Epithelial cell of proximal tubule (primary cell): ENCODE measurements around the gene FAM219A. TPM values are rescaled to one million over a fixed set of nuclear protein-coding genes. Genes with fewer than 3 reads are reported as not detected.

Source experiments
- DNase-seq: peaks from one replicate; pipeline ENCODE4 v3.0.0-alpha.2; 2011; ENCODE audit warnings: low read depth
- H3K4me3 ChIP-seq: 2 replicates; pipeline ENCODE4 v1.5.1; 2011; ENCODE audit warnings: low read depth, mild to moderate bottlenecking, low read length
- CTCF ChIP-seq: conservative IDR thresholded peaks from 2 replicates; pipeline ENCODE4 v1.5.1; 2012; ENCODE audit warnings: low read depth, mild to moderate bottlenecking, low read length
- total RNA-seq: library from RNA; depleted of rRNA; stranded (reverse); fragments of >200 nt; gene quantifications from 2 replicates; pipeline ENCODE4 v1.2.3, GENCODE V29; 2015

The FAM219A gene
- total RNA-seq, 1 donor from 2014 or later, result 30.7 TPM

DNA sequence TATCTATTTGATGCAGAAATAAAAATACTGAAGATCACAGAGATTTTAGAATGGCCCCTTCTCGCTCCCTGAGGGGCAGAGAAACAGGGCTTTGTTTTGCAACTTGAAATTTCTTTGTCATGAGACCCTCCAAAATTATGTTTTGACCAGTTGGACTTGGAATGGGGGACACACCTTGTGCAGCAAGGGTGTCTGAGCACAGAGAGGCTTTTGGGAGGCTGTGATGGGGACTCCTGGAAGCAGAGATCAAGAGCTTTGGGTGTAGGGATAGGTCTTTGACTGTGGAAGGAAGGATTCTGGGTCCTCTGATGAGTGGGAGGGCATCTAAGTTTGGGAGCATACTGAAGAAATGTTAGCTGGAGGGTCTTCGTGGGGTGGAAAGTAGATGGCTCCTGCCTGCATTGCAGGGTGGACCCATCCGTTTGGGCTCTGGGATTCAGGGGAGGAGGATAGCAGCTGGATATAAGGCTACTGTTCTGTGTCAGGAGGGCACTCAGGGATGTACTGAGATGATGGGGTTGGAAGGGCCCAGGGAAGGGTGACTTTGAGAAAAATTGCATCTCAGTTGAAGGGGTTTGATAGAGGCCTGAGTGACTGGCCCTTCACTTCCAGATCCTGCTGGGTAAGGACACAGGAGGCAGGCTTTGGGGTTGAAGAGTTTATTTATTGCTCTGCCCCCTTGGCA is 79.9 kb downstream of the FAM219A start:
- no peak overlapping the region for H3K4me3 ChIP-seq
- no peak for DNase-seq
- TF ChIP-seq CTCF, result no peak

DNA sequence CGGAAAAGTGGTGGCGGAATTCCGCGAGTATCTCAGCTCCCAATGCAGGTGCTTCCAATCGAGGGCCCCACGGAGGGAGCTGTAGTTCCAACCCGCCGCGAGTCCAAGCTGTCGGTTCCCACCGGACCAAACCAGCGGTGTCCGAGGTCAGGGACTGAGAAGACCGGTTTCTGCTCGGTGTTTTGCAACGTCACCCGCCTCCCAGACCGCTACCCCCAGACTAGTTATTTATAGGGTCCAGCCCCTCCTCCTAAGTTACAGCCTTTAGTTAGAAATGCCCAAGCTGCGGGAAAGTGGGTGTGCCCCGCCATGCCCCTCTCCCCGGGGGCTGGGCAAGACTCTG is 81.0 kb downstream of the FAM219A start:
- no peak for TF ChIP-seq CTCF
- DNase-seq, result no peak

GRCh38 chr9:34376596-34377403 is 81.6 kb downstream of the FAM219A start, which contains the start of gene MYORG:
MYORG (minus strand) TSS chr9:34376898; CDS start chr9:34372943, 3,955 bp downstream.
- peak within 1 kb of the TSS; percentile 66 for H3K4me3 ChIP-seq
- peak; percentile 32 for DNase-seq
- no peak for TF ChIP-seq CTCF

More for the DNA sequence above, 81.0 kb downstream of the FAM219A start:
- peak overlapping the region; percentile 66 for H3K4me3 ChIP-seq

- DNase-seq, result no peak
- TF ChIP-seq CTCF, result peak; percentile 42
- H3K4me3 ChIP-seq, result peak overlapping the region; percentile 66
These were observed 82.3 kb downstream of the FAM219A start for GRCh38 chr9:34375901-34376595.

DNA sequence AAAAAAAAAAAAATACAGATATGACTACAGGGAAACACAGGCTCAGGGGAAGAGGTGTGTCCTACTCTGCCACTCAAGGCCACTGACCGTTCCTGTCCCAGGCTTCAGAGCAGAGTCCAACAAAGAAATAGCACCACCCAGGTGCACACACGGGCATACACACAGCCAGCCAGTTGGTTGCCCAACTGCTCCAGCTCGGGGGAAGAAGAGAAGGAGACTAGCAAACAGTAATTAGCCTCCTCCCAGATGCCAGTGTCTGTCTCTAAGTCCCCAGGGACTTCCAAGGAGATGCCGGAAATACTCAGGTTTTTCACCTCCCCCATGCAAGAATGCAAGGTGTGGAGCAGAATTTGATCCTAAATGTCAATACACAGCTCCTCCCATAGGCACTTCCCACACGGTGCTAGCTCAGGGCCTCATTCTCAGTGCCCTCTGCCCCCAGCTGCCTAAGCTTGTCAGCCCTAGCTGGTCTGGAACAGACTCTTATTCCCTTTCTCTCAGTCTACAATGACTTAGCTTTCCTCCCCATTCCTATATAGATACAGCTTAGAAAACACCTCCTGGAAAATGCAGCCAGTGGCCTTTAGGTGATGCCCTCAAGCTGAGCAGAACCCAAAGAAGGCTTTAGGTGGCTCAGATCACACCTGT is 83.3 kb downstream of the FAM219A start:
- no peak for DNase-seq
- H3K4me3 ChIP-seq, result no peak overlapping the region
- TF ChIP-seq CTCF, result no peak

DNA sequence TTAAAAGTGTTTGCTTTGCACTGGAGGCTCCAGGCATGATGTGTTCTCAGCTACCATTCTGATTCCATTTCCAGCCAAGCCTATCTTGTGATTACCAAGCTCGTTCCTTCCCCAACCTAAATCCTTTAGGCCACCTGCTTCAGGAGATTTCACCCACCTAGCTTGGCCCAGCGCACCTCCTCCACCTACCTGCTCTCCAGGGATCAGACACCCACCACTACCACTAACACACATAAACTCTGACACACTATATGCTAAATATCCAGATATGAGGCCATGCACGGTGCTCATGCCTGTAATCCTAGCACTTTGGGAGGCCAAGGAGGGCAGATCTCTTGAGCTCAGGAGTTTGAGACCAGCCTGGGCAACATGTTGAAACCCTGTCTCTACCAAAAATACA is 84.0 kb downstream of the FAM219A start:
- TF ChIP-seq CTCF, result no peak
- no peak for DNase-seq
- no peak overlapping the region for H3K4me3 ChIP-seq
